ENCODE results near the gene FRAT1.

GRCh38 chr10:97356918-97357317 is 37.8 kb downstream of the FRAT1 start:
- TF ChIP-seq, protein P1, sequence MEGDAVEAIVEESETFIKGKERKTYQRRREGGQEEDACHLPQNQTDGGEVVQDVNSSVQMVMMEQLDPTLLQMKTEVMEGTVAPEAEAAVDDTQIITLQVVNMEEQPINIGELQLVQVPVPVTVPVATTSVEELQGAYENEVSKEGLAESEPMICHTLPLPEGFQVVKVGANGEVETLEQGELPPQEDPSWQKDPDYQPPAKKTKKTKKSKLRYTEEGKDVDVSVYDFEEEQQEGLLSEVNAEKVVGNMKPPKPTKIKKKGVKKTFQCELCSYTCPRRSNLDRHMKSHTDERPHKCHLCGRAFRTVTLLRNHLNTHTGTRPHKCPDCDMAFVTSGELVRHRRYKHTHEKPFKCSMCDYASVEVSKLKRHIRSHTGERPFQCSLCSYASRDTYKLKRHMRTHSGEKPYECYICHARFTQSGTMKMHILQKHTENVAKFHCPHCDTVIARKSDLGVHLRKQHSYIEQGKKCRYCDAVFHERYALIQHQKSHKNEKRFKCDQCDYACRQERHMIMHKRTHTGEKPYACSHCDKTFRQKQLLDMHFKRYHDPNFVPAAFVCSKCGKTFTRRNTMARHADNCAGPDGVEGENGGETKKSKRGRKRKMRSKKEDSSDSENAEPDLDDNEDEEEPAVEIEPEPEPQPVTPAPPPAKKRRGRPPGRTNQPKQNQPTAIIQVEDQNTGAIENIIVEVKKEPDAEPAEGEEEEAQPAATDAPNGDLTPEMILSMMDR (IDR thresholded peaks at IDR 0.05; ENCODE audit: low read depth, low read length), result no peak
- no peak for TF ChIP-seq EZH2phosphoT487 (IDR thresholded peaks at IDR 0.05; ENCODE audit: low read depth)

Data from OCI-LY3 (cell line).